Measurements from ENCODE around the gene DUXA.

The DUXA gene

GRCh38 chr19:57105976-57106721, 61.1 kb downstream of the DUXA start:
- DNase-seq (ENCODE audit: low read depth), result no peak

Measured in GM04504 (cell line).